GM20431 (cell line): ENCODE data around the gene INPP5A.
"Not testable (repeated sequence)": the region's sequence is repeated elsewhere in the genome, so short reads cannot be mapped to it uniquely, and the experiment has no call there.

Experiments used
- in situ Hi-C: fragments of 300-500 bp; cut with MseI, MboI; formaldehyde crosslinking; loops from one replicate; pipeline ENCODE4 v1.15.0; 2020; ENCODE audit warnings: low sequenced_read_pairs; ENCODE audit not compliant: unreplicated experiment

The INPP5A gene

GRCh38 chr10:132559538-132559937 is 22.0 kb downstream of the INPP5A start:
- in situ Hi-C loops = no loop called here

- in situ Hi-C loops = no loop called here
These were observed 22.7 kb downstream of the INPP5A start for GRCh38 chr10:132560241-132560731.

GRCh38 chr10:132562177-132562915 is 24.8 kb downstream of the INPP5A start:
- in situ Hi-C loops = no loop called here

GRCh38 chr10:132562916-132563456 is 25.4 kb downstream of the INPP5A start:
- in situ Hi-C loops = no loop called here

- in situ Hi-C loops = no loop called here
These were observed 26.1 kb downstream of the INPP5A start for GRCh38 chr10:132563485-132564248.

- in situ Hi-C loops = no loop called here
These were observed 26.6 kb downstream of the INPP5A start for GRCh38 chr10:132564249-132564605.

- in situ Hi-C loops = no loop called here
These were observed 27.1 kb downstream of the INPP5A start for GRCh38 chr10:132564690-132565089.

- in situ Hi-C loops = no loop called here
These were observed 28.1 kb downstream of the INPP5A start for GRCh38 chr10:132565516-132566209.

- in situ Hi-C loops = no loop called here
These were observed 29.3 kb downstream of the INPP5A start for GRCh38 chr10:132566892-132567291.

GRCh38 chr10:132570265-132570664 is 32.7 kb downstream of the INPP5A start:
- in situ Hi-C loops = no loop called here

GRCh38 chr10:132570771-132571649 is 33.4 kb downstream of the INPP5A start:
- in situ Hi-C loops = no loop called here

GRCh38 chr10:132571650-132572544 is 34.3 kb downstream of the INPP5A start:
- in situ Hi-C loops = no loop called here

- in situ Hi-C loops = no loop called here
These were observed 35.0 kb downstream of the INPP5A start for GRCh38 chr10:132572545-132572937.

GRCh38 chr10:132572946-132573345 is 35.4 kb downstream of the INPP5A start:
- in situ Hi-C loops = not testable (repeated sequence)

- in situ Hi-C loops = no loop called here
These were observed 36.7 kb downstream of the INPP5A start for GRCh38 chr10:132574288-132574687.

- in situ Hi-C loops = no loop called here
These were observed 37.3 kb downstream of the INPP5A start for GRCh38 chr10:132574783-132575319.

GRCh38 chr10:132575320-132576201 is 38.0 kb downstream of the INPP5A start:
- in situ Hi-C loops = no loop called here
